ENCODE results near the gene EMC1. TPM values are rescaled to one million over a fixed set of nuclear protein-coding genes. Genes with fewer than 3 reads are reported as not detected.
"Not testable (repeated sequence)": the region's sequence is repeated elsewhere in the genome, so short reads cannot be mapped to it uniquely, and the experiment has no call there.

The EMC1 gene
- polyA plus RNA-seq, 1 experiment = 49.0 TPM

DNA sequence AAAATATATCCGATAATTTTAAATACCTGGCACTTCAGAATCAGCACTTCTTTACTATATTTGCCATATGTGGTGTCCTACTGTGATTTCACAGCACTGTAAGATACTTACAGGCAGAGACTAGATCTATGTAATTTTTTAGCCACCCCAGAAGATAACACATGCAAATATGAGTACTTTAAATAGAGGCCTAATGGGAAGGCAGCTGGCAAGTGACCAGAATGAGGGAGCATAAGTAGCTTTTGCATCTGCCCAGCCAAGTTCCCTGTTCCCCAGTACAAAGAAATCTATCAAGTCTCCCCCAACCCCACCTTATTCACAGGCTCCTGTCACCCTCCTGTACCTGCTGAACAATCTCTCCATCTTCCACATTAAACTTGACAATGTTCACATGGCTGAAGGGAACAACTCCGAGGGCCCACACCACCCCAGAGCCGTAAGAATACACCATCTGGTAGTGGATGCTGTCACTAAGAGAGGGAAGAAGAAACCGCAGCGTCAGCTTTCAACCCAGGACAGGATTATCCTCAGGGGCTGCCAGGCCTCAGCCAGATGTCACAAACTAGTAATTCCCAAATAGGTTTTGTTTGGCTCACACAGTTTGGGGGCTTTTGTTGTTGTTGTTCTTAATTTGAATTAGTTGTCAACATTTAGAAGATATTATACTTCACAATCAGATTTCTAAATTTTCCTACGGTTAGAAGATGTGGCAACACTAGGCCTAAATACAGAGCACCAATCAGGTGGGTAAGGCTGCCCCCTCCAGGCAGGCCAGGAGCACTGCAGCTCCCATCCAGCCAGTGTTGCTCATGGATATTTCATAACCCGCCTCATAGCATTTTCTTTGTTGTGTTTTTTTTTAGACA, 10.4 kb downstream of the EMC1 start:
- TF ChIP-seq, protein P1, sequence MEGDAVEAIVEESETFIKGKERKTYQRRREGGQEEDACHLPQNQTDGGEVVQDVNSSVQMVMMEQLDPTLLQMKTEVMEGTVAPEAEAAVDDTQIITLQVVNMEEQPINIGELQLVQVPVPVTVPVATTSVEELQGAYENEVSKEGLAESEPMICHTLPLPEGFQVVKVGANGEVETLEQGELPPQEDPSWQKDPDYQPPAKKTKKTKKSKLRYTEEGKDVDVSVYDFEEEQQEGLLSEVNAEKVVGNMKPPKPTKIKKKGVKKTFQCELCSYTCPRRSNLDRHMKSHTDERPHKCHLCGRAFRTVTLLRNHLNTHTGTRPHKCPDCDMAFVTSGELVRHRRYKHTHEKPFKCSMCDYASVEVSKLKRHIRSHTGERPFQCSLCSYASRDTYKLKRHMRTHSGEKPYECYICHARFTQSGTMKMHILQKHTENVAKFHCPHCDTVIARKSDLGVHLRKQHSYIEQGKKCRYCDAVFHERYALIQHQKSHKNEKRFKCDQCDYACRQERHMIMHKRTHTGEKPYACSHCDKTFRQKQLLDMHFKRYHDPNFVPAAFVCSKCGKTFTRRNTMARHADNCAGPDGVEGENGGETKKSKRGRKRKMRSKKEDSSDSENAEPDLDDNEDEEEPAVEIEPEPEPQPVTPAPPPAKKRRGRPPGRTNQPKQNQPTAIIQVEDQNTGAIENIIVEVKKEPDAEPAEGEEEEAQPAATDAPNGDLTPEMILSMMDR (IDR thresholded peaks at IDR 0.05; ENCODE audit: low read depth, low read length) = peak; percentile 96
- no peak overlapping the region for H3K4me3 ChIP-seq (ENCODE audit: low read depth, low read length)
- H3K27ac ChIP-seq (ENCODE audit: low read depth, low read length) = no peak overlapping the region
- no peaks in the 10 kb centered on the region for H3K27me3 ChIP-seq (ENCODE audit: control insufficient read depth, insufficient read depth, low read length)
- ChIA-PET CTCF (interaction anchor here (0.5 to 4.4 kb wide), 28 partner anchors 9 to 418 kb away, joined by 3 to 32 read pairs (median 4); partner anchors contain the start of genes EMC1 and MRTO4), POLR2A (interaction anchor here (0.6 to 0.8 kb wide), 3 partner anchors 9 to 60 kb away, joined by 3 to 4 read pairs (median 4); no protein-coding TSS in a partner anchor)
- H3K9me3 ChIP-seq (ENCODE audit: control insufficient read depth, insufficient read depth, low read length) = no peaks in the 10 kb centered on the region
- DNase-seq (ENCODE audit: low read depth, low spot score) = peak; percentile 38

DNA sequence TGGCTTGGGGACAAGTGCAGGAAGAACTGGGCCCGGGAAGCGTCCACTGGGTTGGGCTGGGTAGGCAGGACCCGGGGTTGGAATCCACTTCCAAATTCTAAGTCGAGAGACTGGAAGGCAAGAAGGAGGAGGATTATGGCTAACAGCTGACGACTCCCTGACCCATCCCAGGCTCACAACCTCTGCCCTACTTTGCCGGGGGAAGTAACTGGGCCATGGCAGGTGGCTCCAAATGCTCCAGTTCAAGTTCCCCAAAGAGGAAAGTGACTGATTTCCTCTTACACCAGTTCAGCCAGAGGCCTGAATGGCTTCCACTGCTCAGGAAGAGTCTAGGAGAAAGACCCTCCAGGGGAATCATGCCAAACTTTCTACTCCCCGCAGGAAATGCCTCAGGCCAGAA, 11.4 kb downstream of the EMC1 start:
- POLR2A ChIA-PET = interaction anchor here (0.7 kb wide), 1 partner anchor 289 kb away, joined by 3 read pairs; no protein-coding TSS in a partner anchor
- CTCF ChIA-PET = interaction anchor here (1.0 to 4.4 kb wide), 14 partner anchors 9 to 356 kb away, joined by 3 to 32 read pairs (median 6); partner anchors contain the start of genes EMC1 and MRTO4
- H3K27me3 ChIP-seq (ENCODE audit: control insufficient read depth, insufficient read depth, low read length) = no peaks in the 10 kb centered on the region

DNA sequence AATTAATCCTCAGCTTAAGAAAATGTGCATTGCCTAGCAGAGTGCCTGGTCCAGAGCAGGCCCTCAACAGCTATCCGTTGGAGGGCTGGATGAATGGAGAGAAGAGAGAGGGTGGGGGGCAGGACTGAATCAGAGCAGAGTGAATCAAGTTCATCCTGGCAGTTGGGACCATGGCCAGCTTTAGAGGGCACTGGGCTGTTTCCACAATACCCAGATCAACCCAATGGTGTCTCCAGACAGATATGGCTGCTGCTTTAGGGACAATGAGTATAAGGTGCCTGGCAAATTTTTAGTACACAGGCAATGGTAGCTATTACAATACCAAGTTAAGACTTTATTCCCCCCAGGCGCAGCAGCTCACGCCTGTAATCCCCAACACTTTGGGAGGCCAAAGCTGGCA, 17.1 kb downstream of the EMC1 start:
- no peaks in the 10 kb centered on the region for H3K27me3 ChIP-seq (ENCODE audit: control insufficient read depth, insufficient read depth, low read length)
- no peak overlapping the region for H3K4me3 ChIP-seq (ENCODE audit: low read depth, low read length)
- H3K9me3 ChIP-seq (ENCODE audit: control insufficient read depth, insufficient read depth, low read length) = no peaks in the 10 kb centered on the region
- TF ChIP-seq, protein P1 (IDR thresholded peaks at IDR 0.05; ENCODE audit: low read depth, low read length) = no peak
- DNase-seq (ENCODE audit: low read depth, low spot score) = no peak
- H3K27ac ChIP-seq (ENCODE audit: low read depth, low read length) = no peak overlapping the region
- POLR2A ChIA-PET = no interaction called here
- CTCF ChIA-PET = no interaction called here

More for the DNA sequence above, 11.4 kb downstream of the EMC1 start:
- Histone ChIP-seq H3K9me3 (ENCODE audit: control insufficient read depth, insufficient read depth, low read length) (no peaks in the 10 kb centered on the region), H3K4me3 (ENCODE audit: low read depth, low read length) (no peak overlapping the region), H3K27ac (ENCODE audit: low read depth, low read length) (no peak overlapping the region)
- no peak for DNase-seq (ENCODE audit: low read depth, low spot score)
- TF ChIP-seq, protein P1 (IDR thresholded peaks at IDR 0.05; ENCODE audit: low read depth, low read length) = no peak

DNA sequence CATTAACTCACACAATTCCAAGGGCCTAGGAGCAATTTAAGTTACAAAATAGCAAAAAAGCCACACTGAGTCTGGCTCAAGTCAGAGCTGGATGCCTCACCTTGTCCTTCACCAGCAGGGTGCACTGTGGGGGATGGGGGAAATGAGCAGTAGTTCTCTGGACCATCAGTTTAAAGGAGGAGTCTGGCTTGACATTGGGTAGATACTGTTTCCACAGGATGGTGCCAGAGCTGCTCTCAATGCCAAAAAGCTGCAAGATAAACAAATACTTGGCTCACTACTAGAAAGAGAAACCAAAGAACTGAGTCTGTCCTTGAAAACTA, 18.8 kb downstream of the EMC1 start:
- peak overlapping the region; percentile 57 for H3K27ac ChIP-seq (ENCODE audit: low read depth, low read length)
- ChIA-PET POLR2A (interaction anchor here (0.6 to 1.7 kb wide), 3 partner anchors 9 to 69 kb away, joined by 3 to 4 read pairs (median 3); partner anchors contain the start of genes EMC1 and MRTO4), CTCF (interaction anchor here (0.6 to 4.0 kb wide), 5 partner anchors 9 to 422 kb away, joined by 3 to 21 read pairs (median 3); no protein-coding TSS in a partner anchor)
- H3K27me3 ChIP-seq (ENCODE audit: control insufficient read depth, insufficient read depth, low read length) = no peaks in the 10 kb centered on the region
- no peak overlapping the region for H3K4me3 ChIP-seq (ENCODE audit: low read depth, low read length)
- TF ChIP-seq, protein P1 (IDR thresholded peaks at IDR 0.05; ENCODE audit: low read depth, low read length) = peak; percentile 46
- peak; percentile 27 for DNase-seq (ENCODE audit: low read depth, low spot score)
- no peaks in the 10 kb centered on the region for H3K9me3 ChIP-seq (ENCODE audit: control insufficient read depth, insufficient read depth, low read length)

DNA sequence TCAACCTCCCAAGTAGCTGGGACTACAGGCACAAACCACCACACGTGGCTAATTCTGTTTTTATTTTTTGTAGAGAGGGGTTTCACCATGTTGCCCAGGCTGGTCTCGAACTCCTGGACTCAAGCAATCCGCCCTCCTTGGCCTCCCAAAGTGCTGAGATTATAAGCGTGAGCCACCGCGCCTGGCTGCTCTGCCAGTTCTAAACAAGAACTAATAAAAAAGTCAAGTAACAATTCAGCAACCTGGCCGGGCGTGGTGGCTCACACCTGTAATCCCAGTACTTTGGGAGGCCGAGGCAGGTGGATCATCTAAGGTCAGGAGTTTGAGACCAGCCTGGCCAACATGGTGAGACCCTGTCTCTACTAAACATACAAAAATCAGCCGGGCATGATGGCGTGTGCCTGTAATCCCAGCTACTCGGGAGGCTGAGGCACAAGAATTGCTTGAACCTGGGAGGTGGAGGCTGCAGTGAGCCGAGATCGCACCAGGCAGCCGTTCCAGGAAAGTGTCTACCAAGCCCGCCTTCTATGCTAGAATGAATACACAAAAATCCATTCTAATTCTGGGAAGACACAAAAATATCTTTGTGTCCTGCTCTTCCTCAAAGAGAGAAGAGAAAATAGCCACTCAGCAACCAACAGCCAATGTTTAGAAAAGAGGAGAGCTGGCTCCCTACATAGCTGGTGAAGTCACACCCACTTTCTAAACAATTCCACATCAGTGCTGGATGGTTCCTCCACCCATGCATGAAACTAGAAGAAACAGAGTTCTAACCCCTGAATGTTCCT, 19.4 kb downstream of the EMC1 start:
- POLR2A ChIA-PET = interaction anchor here (0.6 to 1.7 kb wide), 3 partner anchors 9 to 69 kb away, joined by 3 to 4 read pairs (median 3); partner anchors contain the start of genes EMC1 and MRTO4
- H3K27ac ChIP-seq (ENCODE audit: low read depth, low read length) = peak overlapping the region; percentile 57
- not testable (repeated sequence) for DNase-seq (ENCODE audit: low read depth, low spot score); H3K4me3 ChIP-seq (ENCODE audit: low read depth, low read length); H3K27me3 ChIP-seq (ENCODE audit: control insufficient read depth, insufficient read depth, low read length); H3K9me3 ChIP-seq (ENCODE audit: control insufficient read depth, insufficient read depth, low read length)
- CTCF ChIA-PET = interaction anchor here (0.6 to 4.0 kb wide), 3 partner anchors 9 to 422 kb away, joined by 3 to 21 read pairs (median 3); no protein-coding TSS in a partner anchor

Data from AG04450 (cell line).